ENCODE measurements around the gene AGFG1.

Gene AGFG1

DNA sequence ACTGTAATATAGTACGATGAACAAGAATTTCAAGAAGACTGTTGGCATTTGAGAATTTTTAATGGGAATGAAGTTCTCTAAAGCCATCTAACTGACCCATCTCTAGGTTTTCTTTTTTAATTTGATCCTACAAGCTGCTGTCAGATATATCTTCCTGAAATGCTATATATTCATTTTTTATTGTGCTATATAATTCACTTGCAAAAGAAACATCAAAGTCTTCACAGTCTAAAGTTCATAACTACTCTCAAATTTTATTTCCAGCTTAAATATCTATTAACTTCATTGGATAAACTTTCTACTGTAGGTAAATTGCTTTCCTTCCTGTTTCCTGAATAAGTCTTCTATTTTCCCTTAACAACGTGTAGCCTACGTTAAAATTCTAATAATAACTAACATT, 130.4 kb downstream of the AGFG1 start:
- no peak for DNase-seq (ENCODE audit: low spot score)
- TF ChIP-seq, protein P1, sequence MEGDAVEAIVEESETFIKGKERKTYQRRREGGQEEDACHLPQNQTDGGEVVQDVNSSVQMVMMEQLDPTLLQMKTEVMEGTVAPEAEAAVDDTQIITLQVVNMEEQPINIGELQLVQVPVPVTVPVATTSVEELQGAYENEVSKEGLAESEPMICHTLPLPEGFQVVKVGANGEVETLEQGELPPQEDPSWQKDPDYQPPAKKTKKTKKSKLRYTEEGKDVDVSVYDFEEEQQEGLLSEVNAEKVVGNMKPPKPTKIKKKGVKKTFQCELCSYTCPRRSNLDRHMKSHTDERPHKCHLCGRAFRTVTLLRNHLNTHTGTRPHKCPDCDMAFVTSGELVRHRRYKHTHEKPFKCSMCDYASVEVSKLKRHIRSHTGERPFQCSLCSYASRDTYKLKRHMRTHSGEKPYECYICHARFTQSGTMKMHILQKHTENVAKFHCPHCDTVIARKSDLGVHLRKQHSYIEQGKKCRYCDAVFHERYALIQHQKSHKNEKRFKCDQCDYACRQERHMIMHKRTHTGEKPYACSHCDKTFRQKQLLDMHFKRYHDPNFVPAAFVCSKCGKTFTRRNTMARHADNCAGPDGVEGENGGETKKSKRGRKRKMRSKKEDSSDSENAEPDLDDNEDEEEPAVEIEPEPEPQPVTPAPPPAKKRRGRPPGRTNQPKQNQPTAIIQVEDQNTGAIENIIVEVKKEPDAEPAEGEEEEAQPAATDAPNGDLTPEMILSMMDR (conservative IDR thresholded peaks at IDR 0.05; ENCODE audit: low read depth), result no peak
- ChIA-PET POLR2A (ENCODE audit: low non-redundant PET) (no interaction called here), CTCF (no interaction called here)
- no peak overlapping the region for H3K27ac ChIP-seq

GRCh38 chr2:227606476-227606875, 134.5 kb downstream of the AGFG1 start:
- POLR2A ChIA-PET (ENCODE audit: low non-redundant PET), result no interaction called here
- TF ChIP-seq, protein P1 (conservative IDR thresholded peaks at IDR 0.05; ENCODE audit: low read depth), result no peak
- H3K27ac ChIP-seq, result no peak overlapping the region
- DNase-seq (ENCODE audit: low spot score), result no peak
- CTCF ChIA-PET, result interaction anchor here (0.6 kb wide), 1 partner anchor 10 kb away, joined by 3 read pairs; no protein-coding TSS in a partner anchor

DNA sequence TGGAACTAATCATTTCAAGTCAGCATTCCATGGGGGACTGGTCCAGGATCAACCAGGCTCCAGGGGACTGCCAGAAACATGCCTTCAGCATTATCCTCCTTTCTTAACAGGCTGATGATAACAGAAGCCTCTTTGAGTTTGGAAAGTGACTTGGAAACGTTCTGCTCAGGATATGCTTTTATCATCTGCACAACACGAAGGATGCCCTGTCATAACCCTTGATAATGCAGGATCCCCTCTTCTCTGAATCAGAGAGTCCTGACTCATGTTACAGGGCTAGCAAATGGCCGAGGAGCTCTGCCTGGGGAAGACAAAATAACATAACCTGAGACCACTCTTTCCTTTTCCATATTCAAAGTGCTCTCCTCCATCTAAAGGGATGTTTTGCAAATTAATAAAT, 136.0 kb downstream of the AGFG1 start:
- TF ChIP-seq, protein P1 (conservative IDR thresholded peaks at IDR 0.05; ENCODE audit: low read depth), result no peak
- DNase-seq (ENCODE audit: low spot score), result no peak
- CTCF ChIA-PET, result interaction anchor here (0.6 kb wide), 1 partner anchor 277 kb away, joined by 3 read pairs; no protein-coding TSS in a partner anchor
- POLR2A ChIA-PET (ENCODE audit: low non-redundant PET), result no interaction called here
- no peak overlapping the region for H3K27ac ChIP-seq

GRCh38 chr2:227608561-227609338, 136.8 kb downstream of the AGFG1 start:
- CTCF ChIA-PET, result no interaction called here
- POLR2A ChIA-PET (ENCODE audit: low non-redundant PET), result no interaction called here
- no peak overlapping the region for H3K27ac ChIP-seq
- TF ChIP-seq, protein P1 (conservative IDR thresholded peaks at IDR 0.05; ENCODE audit: low read depth), result no peak
- DNase-seq (ENCODE audit: low spot score), result no peak

GRCh38 chr2:227610123-227610522, 138.2 kb downstream of the AGFG1 start:
- TF ChIP-seq, protein P1 (conservative IDR thresholded peaks at IDR 0.05; ENCODE audit: low read depth), result no peak
- H3K27ac ChIP-seq, result no peak overlapping the region
- POLR2A ChIA-PET (ENCODE audit: low non-redundant PET), result no interaction called here
- CTCF ChIA-PET, result no interaction called here
- no peak for DNase-seq (ENCODE audit: low spot score)
